Tongue (tissue), 2 donors: ENCODE measurements around the gene ABCA7. TPM values are rescaled to one million over a fixed set of nuclear protein-coding genes. Genes with fewer than 3 reads are reported as not detected.
"Not testable (repeated sequence)": the region's sequence is repeated elsewhere in the genome, so short reads cannot be mapped to it uniquely, and the experiment has no call there.

Source experiments
- DNase-seq: peaks from one replicate; pipeline ENCODE4 v3.0.0-alpha.2; 2015
- total RNA-seq: library from RNA; depleted of rRNA; stranded (reverse); fragments of >200 nt; gene quantifications from one replicate; pipeline ENCODE4 v1.2.3, GENCODE V29; 2014

The ABCA7 gene
- total RNA-seq, 1 donor from 2014 or later, result 22.1 TPM

DNA sequence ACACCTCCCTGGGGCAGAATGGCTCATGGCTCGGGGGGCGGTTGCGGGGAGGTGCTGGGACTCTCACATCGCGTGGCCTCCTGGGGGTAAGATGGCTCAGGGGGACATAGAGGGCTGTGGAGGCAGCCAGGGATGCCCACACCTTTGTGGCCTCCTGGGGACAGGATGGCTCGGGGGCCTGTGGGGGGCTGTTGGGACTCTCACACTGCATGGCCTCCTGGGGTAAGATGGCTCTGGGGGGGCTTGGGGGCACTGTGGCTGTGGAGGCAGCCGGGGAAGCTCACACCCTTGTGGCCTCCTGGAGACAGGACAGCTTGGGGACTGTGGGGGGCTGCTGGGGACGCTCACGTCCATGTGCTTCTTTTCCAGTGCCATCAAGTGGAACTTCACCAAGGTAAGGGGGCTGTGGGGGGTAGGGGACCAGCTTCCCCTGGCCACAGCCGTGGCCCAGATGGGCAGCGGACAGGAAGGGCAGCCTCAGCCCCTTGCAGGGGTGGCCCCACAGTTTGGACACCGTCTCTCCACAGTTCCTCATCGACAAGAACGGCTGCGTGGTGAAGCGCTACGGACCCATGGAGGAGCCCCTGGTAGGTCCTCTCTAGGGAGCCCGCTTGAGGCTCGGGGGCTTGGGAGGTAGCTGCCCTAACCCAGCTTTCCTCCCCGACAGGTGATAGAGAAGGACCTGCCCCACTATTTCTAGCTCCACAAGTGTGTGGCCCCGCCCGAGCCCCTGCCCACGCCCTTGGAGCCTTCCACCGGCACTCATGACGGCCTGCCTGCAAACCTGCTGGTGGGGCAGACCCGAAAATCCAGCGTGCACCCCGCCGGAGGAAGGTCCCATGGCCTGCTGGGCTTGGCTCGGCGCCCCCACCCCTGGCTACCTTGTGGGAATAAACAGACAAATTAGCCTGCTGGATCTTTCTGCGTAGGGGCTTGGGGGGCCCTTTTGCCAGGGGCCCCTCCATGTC lies 66.2 kb downstream of the ABCA7 start:
- DNase-seq, result no peak

DNA sequence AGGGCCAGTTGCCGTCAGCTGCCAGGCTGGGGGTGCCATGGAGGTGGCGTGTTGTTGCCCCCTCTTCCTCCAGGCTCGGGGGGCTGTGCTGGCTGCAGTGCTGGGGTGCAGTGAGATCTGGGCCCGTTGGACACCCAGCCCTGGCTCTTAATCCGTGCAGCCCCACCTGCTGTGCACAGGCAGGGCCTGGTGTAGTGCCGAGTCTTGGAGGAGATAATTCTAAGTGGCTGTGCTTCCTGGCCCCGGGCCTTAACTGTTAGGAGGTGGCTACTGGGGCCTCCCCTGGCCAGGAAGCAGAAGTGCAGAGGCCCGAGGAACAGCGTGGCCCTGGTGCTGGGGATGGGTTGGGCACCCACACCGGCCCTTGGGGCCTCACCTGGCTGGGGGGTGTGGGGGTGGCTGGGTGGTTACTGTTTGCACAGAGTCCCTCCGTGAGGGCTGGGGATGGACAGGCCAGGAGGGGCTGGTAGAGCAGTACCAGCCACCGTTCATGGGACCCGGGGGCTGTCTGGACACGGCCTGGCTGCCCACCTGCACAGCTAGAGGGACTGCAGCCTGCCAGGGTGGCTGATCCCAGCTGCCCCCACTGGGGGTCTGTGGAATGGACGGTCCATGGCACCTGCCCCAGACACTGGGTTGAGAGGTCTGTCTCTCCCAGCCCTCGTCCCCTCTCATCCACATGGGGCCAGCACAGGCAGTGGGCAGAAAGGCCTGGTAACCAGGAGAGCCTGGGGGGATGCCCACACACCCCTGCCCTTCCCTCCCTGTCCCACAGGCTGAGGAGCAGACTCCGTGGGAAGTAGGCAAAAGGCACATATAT lies 67.1 kb downstream of the ABCA7 start:
- DNase-seq, result no peak

DNA sequence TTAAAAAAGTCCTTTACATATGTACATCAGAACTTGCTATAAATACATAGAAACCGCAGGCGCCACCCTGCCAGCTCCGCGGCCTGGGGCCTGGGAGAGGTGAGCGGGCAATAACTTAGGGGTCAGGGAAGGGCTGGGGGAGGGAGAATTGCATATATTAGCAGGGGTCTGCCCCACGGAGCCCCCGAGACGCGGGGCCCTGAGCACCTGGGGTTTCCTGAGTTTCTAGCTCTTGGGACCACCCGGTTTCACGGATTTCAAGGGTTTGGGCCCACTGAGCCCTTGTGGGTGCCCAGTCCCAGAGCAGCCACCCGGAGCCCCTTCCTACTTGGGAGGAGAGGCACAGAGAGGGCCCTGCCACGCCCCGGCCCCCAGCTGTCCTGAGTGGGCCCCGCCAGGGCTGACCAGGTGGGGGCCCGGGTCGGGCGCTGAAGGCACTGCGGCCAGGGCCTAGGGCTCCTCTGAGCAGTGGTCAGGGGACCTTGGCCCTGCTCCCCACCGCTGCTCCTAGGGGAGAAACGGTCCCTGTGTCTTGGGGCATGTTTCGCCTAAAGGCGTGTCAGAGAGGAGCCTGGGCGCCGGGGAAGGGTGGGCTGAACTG lies 67.9 kb downstream of the ABCA7 start:
- no peak for DNase-seq

DNA sequence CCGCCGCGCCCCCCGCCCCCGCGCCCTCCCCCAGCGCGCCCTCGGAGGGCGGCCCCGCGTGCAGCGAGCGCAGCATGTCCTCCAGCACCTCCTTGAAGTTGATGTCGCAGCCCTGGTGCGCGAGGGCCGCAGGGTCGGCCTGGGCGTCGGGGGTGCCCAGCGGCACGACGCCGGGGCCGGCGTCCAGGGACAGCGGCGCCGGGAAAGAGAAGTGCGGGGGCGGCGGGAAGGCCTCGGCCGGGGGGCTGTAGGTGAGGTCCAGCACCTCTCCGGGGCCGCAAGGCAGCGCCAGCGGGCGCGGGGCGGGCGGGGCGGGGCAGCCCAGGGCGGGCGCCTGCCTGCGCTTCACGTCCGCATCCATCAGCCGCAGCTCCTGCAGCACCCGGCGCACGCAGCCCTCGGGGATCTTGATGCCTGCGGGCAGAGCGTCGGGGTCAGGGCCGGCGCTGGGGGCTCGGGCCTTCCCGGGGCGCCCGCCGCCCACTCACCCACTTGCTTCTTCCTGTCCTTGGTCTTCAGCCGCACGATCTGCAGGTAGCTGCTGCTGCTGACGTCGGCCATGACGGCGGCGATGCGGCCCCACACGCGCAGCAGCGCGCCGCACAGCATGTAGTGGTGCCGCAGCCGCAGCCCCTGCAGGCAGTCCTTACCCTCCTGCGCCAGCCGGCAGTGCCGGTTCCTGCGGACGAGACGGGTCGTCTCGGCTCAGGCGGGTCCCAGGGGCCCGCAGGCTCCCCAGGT lies 68.6 kb downstream of the ABCA7 start:
- no peak for DNase-seq

DNA sequence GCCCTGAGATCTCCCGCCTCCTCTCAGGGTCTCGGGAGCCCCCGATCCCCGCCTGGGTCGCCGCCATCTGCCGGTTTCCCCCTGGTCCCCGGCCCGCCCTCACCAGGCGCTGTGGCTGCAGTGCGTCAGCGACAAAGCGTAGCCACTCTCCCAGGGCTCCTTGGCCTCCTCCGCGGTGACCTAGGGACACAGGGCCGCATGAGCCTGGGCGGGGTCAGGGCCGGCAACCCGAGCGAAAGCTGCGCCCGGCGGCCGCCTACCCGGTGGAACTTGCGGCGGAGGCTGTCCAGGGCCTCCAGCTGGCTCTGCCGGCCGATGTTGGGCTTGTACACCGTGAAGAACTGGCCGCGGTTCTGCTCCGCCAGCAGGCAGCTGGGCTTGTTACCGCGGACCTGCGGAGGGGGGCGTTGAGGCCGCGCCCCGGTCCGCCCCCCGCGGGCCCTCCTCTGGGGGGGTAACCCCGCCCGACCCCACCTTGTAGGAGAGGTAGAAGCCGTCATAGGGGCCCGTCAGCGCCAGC lies 69.2 kb downstream of the ABCA7 start:
- no peak for DNase-seq

DNA sequence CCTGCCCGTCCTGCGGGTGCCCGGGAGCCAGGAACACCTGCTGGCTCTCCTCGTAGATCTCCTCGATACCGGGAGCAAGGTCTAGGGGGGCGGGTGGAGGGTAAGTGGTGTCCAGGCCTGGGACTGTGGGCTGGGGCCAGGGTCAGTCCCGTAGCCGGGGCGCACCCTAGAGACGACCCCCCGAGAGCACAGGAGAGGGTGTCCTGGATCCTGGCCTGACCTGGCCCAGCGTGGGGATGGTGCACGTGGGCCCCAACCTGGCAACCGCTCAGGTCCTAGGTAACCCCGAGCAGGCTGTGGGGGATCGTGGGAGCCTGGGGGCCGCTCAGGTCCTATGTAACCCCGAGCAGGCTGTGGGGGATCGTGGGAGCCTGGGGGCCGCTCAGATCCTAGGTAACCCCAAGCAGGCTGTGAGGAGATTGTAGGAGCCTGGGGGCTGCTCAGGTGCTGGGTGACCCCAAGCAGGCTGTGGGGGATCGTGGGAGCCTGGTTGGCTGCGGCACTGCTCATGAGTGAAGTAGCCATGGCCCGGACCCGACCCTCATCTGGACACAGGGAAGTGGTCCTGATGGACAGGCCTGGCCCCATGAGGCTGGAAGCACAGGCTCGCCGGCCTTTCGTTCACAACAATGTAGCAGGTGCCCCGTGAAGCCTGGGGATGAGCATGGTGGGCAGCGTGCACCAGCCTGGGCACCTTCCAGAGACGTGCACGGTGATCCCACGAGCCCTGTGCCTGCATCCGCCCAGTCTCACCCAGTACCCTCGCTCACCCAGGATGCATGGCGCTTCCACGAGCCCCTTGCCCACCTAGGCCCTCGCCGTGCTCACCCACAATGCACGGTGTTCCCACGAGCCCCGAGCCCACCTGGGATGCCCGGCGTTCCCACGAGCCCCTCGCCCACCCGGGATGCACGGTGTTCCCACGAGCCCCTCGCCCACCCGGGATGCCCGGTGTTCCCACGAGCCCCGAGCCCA lies 70.1 kb downstream of the ABCA7 start:
- DNase-seq, result no peak

DNA sequence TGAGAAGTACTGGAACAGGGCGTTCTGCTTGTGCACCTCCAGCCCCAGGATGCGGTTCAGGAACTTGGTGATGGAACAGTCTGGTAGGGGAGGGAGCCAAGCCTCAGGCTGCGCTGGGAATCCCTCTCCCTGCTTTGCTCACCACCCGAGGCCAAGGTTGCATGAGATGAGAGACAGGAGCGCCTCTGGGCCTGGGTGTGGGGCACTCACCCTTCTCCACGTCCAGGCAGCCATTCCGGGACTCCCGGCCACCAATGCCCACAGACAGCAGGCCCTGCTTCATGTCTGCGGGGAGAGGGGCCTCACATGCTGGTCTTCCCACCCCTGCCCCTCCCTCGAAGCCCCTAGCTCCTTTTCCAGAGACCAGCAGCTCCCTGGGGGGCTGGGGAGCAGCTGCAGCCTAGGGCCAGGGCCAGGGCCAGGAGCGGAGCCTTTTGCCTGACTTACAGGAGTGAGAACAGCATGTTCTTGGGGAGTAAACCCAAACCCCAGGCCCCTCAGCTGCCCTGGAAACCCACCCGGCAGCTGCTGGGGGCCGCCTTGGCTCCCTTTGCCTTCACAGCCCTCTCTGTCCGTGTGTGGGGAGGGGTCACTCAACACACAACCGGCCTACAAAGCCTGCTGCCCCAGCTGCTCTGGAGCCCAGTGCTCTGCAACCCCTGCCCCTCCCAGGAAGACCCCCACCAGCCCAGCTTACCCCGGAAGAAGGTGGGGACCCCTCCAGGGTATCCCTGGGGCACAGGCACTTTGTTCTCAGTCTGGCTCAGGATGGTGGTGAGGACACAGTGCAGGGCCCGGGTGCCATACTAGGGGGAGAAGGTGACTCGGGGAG lies 71.1 kb downstream of the ABCA7 start:
- DNase-seq, result peak; percentile 61

DNA sequence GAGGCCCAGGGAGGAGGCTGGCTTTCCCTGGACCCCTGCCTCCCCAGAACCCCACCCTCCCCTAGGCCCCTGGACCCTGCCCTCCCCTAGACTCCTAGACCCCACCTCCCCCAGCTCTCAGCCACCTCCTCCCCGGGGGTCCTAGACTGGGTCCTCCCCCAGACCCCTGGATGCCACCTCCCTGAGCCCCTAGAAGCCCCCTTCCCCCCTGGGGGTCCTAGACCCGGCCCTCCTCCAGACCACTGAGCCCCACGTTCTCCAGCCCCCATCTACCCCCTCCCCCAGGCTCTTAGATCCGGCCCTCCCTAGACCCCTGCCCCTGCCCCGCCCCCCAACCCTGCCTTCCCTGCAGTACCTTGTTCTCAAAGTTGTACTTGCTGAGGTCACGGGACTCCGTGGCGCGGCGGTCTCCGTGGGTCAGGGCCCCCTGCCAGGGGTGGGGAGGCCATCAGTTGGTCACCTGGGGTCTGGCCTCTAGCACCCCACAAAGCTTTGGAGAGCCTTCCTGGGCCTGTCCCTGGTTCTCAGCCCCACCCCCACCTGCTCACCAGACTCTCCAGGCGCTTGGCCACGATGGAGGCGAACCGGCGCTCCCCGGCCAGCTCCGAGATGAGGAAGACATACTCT lies 71.8 kb downstream of the ABCA7 start:
- DNase-seq, result no peak

DNA sequence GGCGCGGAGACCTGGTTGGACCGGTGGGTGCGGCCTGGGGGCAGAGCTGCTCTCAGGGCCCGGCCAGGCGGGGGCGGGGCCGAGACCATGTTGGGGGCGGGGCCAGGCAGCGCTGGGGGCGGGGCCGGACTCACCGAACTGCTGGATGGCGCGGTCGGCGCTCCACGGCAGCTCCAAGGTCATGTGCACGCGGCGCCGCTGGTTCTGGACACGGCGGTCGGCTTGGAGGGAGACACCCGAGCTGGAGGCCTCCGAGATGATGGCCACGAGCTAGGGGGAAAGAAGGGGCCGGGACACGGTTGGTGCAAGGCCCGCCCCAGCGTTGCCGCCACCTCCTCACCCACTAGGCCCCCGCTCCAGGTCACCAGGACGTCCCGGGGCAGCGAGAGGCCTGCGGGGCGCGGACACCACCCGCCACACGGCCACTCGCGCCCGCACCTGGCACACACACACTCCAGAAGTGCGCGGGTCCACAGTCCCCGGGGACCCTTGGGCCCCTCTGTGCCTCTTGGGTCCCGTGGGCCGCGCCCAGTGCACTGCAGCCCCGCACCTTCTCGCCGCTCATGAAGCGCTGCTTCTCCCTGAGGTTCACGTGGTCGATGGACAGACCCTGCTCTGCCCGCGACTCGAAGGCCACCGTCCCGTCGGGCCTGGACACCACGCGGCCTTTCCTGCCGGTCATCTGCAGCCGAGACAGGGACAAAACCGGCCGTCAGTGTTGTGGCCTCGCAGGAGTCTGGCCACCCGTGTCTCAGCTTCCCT lies 72.5 kb downstream of the ABCA7 start:
- DNase-seq, result peak; percentile 58

DNA sequence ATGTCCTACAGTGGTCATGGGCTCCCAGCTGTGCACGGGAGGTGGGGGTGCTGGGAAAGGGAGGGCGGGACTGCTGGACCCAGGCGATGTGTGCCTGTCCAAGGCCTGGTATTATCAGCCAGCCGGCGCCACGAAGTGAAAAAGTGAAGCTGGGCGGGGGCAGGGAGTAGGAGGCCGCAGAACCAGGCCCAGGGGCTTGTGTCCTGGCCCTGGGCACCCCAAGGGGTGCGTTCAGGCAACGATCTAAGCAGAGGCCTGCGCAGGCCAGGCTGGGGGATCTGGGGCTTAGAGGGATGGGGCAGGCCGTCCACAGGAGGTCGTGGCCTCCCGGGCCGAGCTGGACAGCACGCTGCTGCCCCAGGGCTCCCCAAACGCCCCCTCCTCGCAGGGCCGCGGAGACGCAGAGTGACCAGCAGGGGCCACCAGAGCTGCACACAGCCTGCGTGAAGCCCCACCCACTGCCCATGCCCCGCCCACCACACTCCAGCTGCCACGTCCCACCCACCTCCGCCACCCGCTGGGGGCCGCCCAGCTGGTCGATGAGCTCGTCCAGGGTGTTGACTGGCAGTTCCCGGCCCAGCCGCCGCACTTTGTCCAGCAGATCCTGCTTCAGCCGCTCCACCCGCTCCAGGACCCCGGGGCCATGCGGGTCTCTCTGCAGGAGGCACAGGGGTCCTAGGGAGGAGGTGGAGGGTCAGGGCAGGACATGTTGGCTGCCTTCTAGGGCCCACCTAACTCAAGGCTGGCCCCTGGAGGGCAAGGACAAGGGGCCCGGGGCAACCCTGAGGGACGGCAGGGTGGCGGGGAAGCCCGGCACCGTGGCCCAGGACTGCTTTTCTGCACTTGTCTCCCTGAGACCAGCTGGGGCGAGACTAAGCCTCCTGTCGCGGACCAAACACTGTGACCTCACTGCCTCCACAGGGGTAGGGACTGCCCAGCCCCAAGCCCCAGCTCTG lies 73.4 kb downstream of the ABCA7 start:
- peak; percentile 97 for DNase-seq

DNA sequence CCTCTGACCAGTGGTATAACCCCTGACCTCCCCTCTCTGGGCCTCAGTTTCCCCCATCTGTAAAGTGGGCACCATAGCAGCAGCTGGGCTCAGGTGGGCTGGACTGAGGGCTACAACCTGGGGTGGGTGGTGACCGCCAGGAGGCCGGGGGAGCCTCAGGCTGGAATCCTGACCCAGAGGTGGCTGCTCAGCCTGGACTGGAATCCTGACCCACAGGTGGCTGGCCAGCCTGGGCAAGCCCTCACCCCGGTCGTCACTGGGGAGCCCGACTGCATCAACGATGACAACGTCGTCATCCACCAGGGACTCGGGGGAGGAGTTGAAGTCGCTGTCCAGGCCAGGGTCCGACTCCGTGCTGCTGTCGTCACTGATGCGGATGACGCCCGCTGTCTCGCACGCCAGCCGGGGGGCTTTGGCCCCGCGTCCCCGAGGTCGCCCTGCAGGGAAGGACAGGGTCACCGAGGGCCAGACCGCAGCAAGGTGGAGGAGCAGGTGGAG lies 74.1 kb downstream of the ABCA7 start:
- no peak for DNase-seq

DNA sequence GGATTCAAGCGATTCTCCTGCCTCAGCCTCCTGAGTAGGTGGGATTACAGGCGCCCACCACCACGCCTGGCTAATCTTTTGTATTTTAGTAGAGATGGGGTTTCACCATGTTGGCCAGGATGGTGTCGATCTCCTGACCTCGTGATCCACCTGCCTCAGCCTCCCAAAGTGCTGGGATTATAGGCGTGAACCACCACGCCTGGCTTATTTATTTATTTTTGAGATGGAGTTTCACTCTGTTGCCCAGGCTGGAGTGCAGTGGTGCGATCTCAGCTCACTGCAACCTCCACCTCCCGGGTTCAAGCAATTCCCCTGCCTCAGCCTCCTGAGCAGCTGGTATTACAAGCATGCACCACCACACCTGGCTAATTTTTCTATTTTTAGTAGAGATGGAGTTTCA lies 74.8 kb downstream of the ABCA7 start:
- not testable (repeated sequence) for DNase-seq
